K562 (cell line): ENCODE data around the gene OR9G4. TPM values are rescaled to one million over a fixed set of nuclear protein-coding genes. Genes with fewer than 3 reads are reported as not detected.

Experiments
- ATAC-seq: fragments of 200-7000 bp; cut with Tn5 transposase; 3 replicates; pipeline ENCODE4 v1.9.1; 2020; ENCODE audit warnings: moderate library complexity
- BruUV-seq: library from RNA; stranded (reverse); fragments of 400-500 nt; replicated peaks from 2 replicates; lab custom pipeline; 2021; lab: Mats Ljungman, UMichigan
- CTCF ChIA-PET: fragments of 300-600 bp; formaldehyde crosslinking; extraction: SDS; loops from one replicate; lab custom pipeline; 2021; ENCODE audit warnings: low intra/inter-chr PET ratio; lab: Yijun Ruan, JAX
- POLR2A ChIA-PET: fragments of 300-600, 350-650 bp; sonication (Branson Sonifier 250); formaldehyde crosslinking; extraction: SDS; loops from one replicate; lab custom pipeline; 2021; ENCODE audit warnings: antibody characterized with exemption, inconsistent platforms; lab: Yijun Ruan, JAX
- DNase-seq, 4 experiments: peaks; one replicate each; pipeline versions ENCODE4 v3.0.0 to v3.0.0-alpha.2; 2011 to 2018; ENCODE audit warnings: low spot score in 3 of 4, mixed read lengths in 3 of 4; ENCODE audit errors: extremely low read depth in 1 of 4
- FAIRE-seq: peaks from 2 replicates; lab custom pipeline; 2011; peaks lifted over from hg19 to GRCh38; lab: Jason Lieb, UNC
- H2AFZ ChIP-seq: 2 replicates; pipeline ENCODE4 v1.6.0; 2011; ENCODE audit warnings: low read depth, low read length, control low read depth, inconsistent platforms
- H3K27ac ChIP-seq: fragments of 200-600 bp; 3 replicates; pipeline ENCODE4 v1.8.0; 2011; ENCODE audit warnings: low read depth, mild to moderate bottlenecking, control low read depth, inconsistent platforms, low read length, moderate library complexity, mixed read lengths; ENCODE audit errors: extremely low read depth
- H3K27me3 ChIP-seq, 2 experiments: fragments of 300-600 bp in 1 of 2; 2 replicates in 1 of 2; 3 replicates in 1 of 2; pipeline versions ENCODE4 v1.6.0 to v1.8.0; 2011; ENCODE audit warnings: inconsistent platforms in 2 of 2, low read length in 2 of 2, mild to moderate bottlenecking in 1 of 2, mixed read lengths in 1 of 2, moderate library complexity in 1 of 2; ENCODE audit not compliant: control insufficient read depth in 2 of 2, insufficient read depth in 2 of 2
- H3K36me3 ChIP-seq: fragments of 300-600 bp; 3 replicates; pipeline ENCODE4 v1.8.0; 2011; ENCODE audit warnings: mild to moderate bottlenecking, low read length, inconsistent platforms; ENCODE audit not compliant: control insufficient read depth, insufficient read depth
- H3K4me1 ChIP-seq, 2 experiments: fragments of 200-600 bp in 1 of 2; replicated peaks in 1 of 2; 2 replicates in 1 of 2; 3 replicates in 1 of 2; pipeline versions ENCODE4 v1.5.1 to v1.8.0; 2011; ENCODE audit warnings: inconsistent platforms in 2 of 2, low read length in 2 of 2, mild to moderate bottlenecking in 1 of 2, mixed read lengths in 1 of 2, moderate library complexity in 1 of 2; ENCODE audit not compliant: control insufficient read depth in 2 of 2, insufficient read depth in 2 of 2
- H3K4me2 ChIP-seq: 2 replicates; pipeline ENCODE4 v1.6.1; 2011; ENCODE audit warnings: low read length, control low read depth, inconsistent platforms, mixed read lengths; ENCODE audit not compliant: insufficient read depth
- H3K4me3 ChIP-seq: fragments of 200-600 bp; sonication (generic), shearing (Covaris generic); 2 replicates; pipeline ENCODE4 v1.5.1; 2016; ENCODE audit warnings: control low read depth, inconsistent platforms
- H3K79me2 ChIP-seq: fragments of 200-600 bp; 3 replicates; pipeline ENCODE4 v1.8.0; 2011; ENCODE audit warnings: low read length, inconsistent platforms; ENCODE audit not compliant: control insufficient read depth, insufficient read depth
- H3K9ac ChIP-seq, 2 experiments: 2 replicates each; pipeline versions ENCODE4 v1.6.0 to v1.6.1; 2011; ENCODE audit warnings: low read depth in 2 of 2, low read length in 2 of 2, control low read depth in 1 of 2, inconsistent platforms in 1 of 2, mild to moderate bottlenecking in 1 of 2, mixed read lengths in 1 of 2; ENCODE audit not compliant: insufficient read depth in 1 of 2
- H3K9me1 ChIP-seq: one replicate; pipeline ENCODE4 v1.6.0; 2011; ENCODE audit warnings: inconsistent platforms, mild to moderate bottlenecking, low read length, moderate library complexity; ENCODE audit not compliant: control insufficient read depth, insufficient read depth
- H3K9me3 ChIP-seq: replicated peaks from 2 replicates; pipeline ENCODE4 v1.5.1; 2011; ENCODE audit warnings: low read depth, low read length, inconsistent platforms; ENCODE audit not compliant: control insufficient read depth, insufficient read depth
- H4K20me1 ChIP-seq: replicated peaks from 2 replicates; pipeline ENCODE4 v1.6.1; 2011; ENCODE audit warnings: low read length, inconsistent platforms, mixed read lengths; ENCODE audit not compliant: control insufficient read depth, insufficient read depth
- BMI1 ChIP-seq: fragments of 150-350 bp; IDR thresholded peaks from 2 replicates; pipeline ENCODE4 v1.6.1; 2014; ENCODE audit warnings: low read length
- CTCF ChIP-seq, 3 experiments: IDR thresholded peaks in 2 of 3; conservative IDR thresholded peaks in 1 of 3; 2 replicates each; pipeline ENCODE4 v1.5.1; 2011 to 2012; ENCODE audit warnings: low read length in 3 of 3, mild to moderate bottlenecking in 3 of 3, control low read depth in 2 of 3, improper control_type of control experiment in 1 of 3, inconsistent platforms in 1 of 3, low read depth in 1 of 3, mixed read lengths in 1 of 3, moderate library complexity in 1 of 3; ENCODE audit not compliant: insufficient read depth in 2 of 3
- DEAF1 ChIP-seq: fragments of 450-650 bp; formaldehyde crosslinking; IDR thresholded peaks from 2 replicates; pipeline ENCODE4 v1.4.0; 2020; ENCODE audit warnings: mild to moderate bottlenecking, moderate library complexity
- E2F4 ChIP-seq: sonication (generic); formaldehyde crosslinking; IDR thresholded peaks from 2 replicates; pipeline ENCODE4 v1.8.0; 2022; ENCODE audit warnings: mild to moderate bottlenecking, low read depth, missing genetic modification reagents
- POLR3G ChIP-seq: IDR thresholded peaks from 2 replicates; pipeline ENCODE4 v1.6.1; 2011; ENCODE audit not compliant: insufficient read length, insufficient replicate concordance; ENCODE audit errors: extremely low read depth
- SREBF2 ChIP-seq: sonication (generic); formaldehyde crosslinking; IDR thresholded peaks from 2 replicates; pipeline ENCODE4 v1.4.0; 2020; ENCODE audit warnings: mild to moderate bottlenecking, missing genetic modification reagents
- ZBED1 ChIP-seq: IDR thresholded peaks from 2 replicates; pipeline ENCODE4 v1.6.1; 2014
- WGBS: fragments of 100-300 bp; shearing (Covaris generic); methylation state at CpG from one replicate; pipeline ENCODE4 v1.1.6; 2016; ENCODE audit warnings: low coverage, mixed read lengths; ENCODE audit not compliant: insufficient coverage; ENCODE audit errors: missing lambda C conversion rate; 5-methylcytosine and 5-hydroxymethylcytosine counted together
- in situ Hi-C: fragments of 300-500 bp; cut with MboI; formaldehyde crosslinking; loops from 4 replicates; pipeline ENCODE4 v1.15.0; 2018; ENCODE audit warnings: inconsistent platforms, mixed read lengths
- intact Hi-C: fragments of 100-400 bp; cut with micrococcal nuclease; formaldehyde crosslinking; loops from 2 replicates; pipeline ENCODE4 v1.14.2; 2022
- polyA plus RNA-seq, 8 experiments: library from polyadenylated mRNA; depleted of rRNA in 4 of 8; stranded (reverse) in 5 of 8; unstranded in 3 of 8; fragments of >200 nt; fragmentation: Nextera tagmentation in 2 of 8; fragmentation: Illumina TruSeq in 1 of 8; extraction: Ambion mirVana in 2 of 8; extraction: Trizol in 1 of 8; gene quantifications; 2 replicates each; pipeline versions ENCODE4 v1.2.1 to v1.2.3, GENCODE V29; 2011 to 2014; ENCODE audit warnings: inconsistent platforms in 1 of 8, missing spikeins in 1 of 8
- total RNA-seq, 7 experiments: library from RNA; depleted of rRNA in 6 of 7; stranded (reverse); fragments of >200 nt in 6 of 7; fragmentation: Illumina TruSeq in 2 of 7; extraction: Trizol in 2 of 7; gene quantifications; 2 replicates each; pipeline versions ENCODE4 v1.2.1 to v1.2.3, GENCODE V29; 2011 to 2021; ENCODE audit warnings: low replicate concordance in 1 of 7

The OR9G4 gene
- total and polyA plus RNA-seq, 9 of the 15 experiments (the other 6 are each of a cell fraction or from before 2014, with no cell fraction given): not detected

GRCh38 chr11:56783448-56784041 lies 35.0 kb upstream of the OR9G4 start:
- CTCF ChIA-PET: interaction anchor here (1.4 kb wide), 1 partner anchor 841 kb away, joined by 3 read pairs; no protein-coding TSS in a partner anchor
- no peak overlapping the region for H2AFZ ChIP-seq
- in situ Hi-C loops: loop anchor here (25.0 kb wide), 1 partner anchor 846 kb away; the partner anchor contains the start of gene OR5I1
- no peak overlapping the region for H3K9ac ChIP-seq
- H3K4me2 ChIP-seq: no peak overlapping the region
- no TSS peak for BruUV-seq
- H3K4me3 ChIP-seq: no peak overlapping the region
- H3K9me1 ChIP-seq: no peaks in the 10 kb centered on the region
- H3K27ac ChIP-seq: no peak overlapping the region
- no peaks in the 10 kb centered on the region for H3K79me2 ChIP-seq
- no peaks in the 10 kb centered on the region for H3K27me3 ChIP-seq
- ATAC-seq (peak; percentile 49; the same call in 1 of the 3 replicates), FAIRE-seq (no peak), DNase-seq (peak; percentile 13 to 54 (median 16))
- no peaks in the 10 kb centered on the region for H4K20me1 ChIP-seq
- H3K9me3 ChIP-seq: no peaks in the 10 kb centered on the region
- under 1% methylated on average over 6 of the region's 6 CpGs for WGBS
- intact Hi-C loops: loop anchor here (2.0 to 5.0 kb wide), 2 partner anchors 841 to 1066 kb away; no protein-coding TSS in a partner anchor
- no peaks in the 10 kb centered on the region for H3K36me3 ChIP-seq
- H3K4me1 ChIP-seq: no peaks in the 10 kb centered on the region
- POLR2A ChIA-PET: no interaction called here
- TF ChIP-seq ZBED1 (no peak), POLR3G (no peak), BMI1 (no peak), CTCF (IDR thresholded peaks at IDR 0.05 in 2 of 3, conservative IDR thresholded peaks at IDR 0.05 in 1 of 3; ENCODE audit: insufficient read depth in 2 of 3, low read depth in 1 of 3, low read length in 3 of 3) (peak; percentile 16 to 54 (median 42); a peak in 4 of 6 replicates), SREBF2 (no peak), E2F4 (CRISPR knock-in tag) (no peak), DEAF1 (CRISPR knock-in tag) (peak; percentile 45; the same call in 1 of the 2 replicates)
